Dedifferentiated amniotic fluid mesenchymal stem cell (primary cell): ENCODE measurements around the gene VEZF1.
A peak's percentile ranks its signal among the peaks of the same experiment; 100 is the strongest.

ENCODE experiments used
- DNase-seq: peaks from one replicate; pipeline ENCODE4 v3.0.0-alpha.2; 2016; ENCODE audit errors: extremely low spot score

VEZF1 gene

DNA sequence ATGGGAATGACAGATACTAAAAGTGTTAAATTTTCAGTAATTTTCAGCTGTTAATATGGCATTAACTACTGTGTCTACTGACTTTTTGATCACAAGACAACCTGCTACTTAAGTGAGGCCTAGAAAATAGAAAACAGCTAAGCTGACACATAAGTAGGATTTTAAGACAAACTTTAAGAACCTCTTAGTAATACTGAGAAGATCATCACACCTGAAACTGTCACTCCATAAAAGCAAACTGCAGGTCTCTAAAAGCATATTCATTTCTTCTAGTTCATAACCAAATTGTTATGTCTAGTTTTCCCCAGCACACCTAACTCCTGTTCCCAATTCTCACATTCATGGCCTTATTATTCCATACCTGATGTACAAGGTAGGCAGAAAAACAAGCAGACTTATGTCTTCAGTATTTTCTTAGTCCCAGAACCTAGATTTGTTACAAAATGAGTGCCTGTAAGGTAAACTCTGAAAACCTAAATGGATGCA is 11.0 kb upstream of the VEZF1 start:
- DNase-seq = no peak

DNA sequence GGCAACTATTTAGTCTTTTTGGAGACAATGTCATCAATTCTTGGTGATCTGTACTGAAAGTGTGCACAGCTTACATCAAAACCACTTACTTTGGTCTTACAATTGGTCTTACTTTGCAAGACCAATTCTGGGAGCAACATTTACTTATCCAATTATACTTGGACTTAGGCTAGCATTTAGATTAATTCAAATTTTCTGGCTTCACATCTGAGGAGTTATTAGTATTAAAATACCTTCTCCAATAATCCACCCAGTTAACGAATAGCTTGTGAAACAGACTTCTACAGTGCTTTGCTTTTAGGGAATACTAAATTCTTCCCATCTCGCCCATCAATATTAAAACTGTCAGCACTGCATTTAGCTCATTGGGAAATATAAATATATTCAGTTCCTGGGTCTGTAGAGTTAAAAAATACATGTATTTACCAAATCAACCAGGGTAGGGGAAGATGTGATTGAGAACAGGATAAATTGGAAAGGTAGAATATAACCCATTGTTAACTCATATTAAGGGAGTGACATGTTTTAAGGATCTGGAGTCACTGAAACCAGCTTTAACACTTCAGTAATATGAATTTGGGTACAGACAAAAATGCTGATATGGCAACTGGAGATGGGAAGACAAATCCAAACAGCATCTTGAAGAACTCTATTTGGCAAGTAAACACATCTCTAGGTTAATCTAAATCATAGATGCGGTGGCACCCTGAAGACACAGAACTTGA is 9.2 kb upstream of the VEZF1 start:
- DNase-seq = no peak

DNA sequence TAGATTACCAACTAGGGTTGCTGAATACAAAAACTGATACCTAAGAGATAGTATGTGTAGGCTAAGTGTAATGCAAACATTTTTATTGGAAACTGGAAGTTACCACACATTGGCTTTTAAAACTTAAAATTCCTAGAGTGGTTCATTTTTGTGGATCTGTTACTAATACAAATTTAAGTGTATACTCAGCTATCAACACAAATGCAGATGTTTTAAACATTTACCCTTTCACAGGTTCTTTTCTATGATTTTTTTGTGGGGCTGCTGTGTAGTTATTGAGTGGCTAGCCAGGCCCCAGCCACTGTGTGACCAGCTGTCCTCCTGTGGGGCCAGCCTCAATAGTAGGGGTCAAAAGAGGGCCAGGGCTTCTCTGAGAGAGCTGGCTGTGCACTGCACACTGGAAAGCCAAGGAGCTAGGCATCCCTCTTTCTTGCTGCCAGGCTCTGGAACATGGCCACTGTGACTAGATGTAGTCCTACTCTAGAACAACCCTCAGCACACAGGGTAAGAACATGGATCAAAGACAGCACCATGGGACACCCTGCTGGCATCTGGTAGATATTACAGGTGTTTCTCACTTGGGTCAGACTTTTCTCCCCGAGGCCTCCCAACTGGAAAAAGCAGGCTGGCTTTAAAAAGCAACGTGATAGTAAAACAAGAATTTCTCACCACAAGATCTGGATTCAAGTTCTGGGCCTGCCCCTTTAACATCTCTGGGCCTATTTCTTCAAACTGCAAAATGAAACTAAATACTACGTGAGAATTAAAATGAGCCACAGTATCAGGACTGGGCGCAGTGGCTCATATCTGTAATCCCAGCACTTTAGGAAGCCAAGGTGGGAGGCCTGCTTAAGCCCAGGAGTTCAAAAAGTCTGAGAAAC is 7.3 kb upstream of the VEZF1 start:
- DNase-seq = peak; percentile 82

DNA sequence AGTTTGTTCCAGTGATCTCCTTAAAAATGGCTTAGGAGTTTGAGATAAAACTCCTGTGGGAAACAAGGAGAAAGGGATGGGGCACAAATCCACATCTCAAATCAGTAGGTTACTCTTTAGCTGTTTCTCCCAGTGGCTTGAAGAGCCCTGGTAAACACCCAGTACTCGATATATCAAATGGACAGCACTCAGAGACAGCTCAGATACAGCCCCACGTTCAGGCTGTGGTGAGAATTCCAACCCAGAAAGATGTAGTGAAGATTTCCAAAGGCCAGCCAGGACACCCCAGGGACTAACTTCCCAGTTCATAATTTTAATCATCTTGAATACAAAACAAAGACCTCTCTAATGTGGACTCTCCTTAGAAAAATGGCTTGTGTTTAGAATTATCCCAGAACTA is 6.4 kb upstream of the VEZF1 start:
- no peak for DNase-seq

DNA sequence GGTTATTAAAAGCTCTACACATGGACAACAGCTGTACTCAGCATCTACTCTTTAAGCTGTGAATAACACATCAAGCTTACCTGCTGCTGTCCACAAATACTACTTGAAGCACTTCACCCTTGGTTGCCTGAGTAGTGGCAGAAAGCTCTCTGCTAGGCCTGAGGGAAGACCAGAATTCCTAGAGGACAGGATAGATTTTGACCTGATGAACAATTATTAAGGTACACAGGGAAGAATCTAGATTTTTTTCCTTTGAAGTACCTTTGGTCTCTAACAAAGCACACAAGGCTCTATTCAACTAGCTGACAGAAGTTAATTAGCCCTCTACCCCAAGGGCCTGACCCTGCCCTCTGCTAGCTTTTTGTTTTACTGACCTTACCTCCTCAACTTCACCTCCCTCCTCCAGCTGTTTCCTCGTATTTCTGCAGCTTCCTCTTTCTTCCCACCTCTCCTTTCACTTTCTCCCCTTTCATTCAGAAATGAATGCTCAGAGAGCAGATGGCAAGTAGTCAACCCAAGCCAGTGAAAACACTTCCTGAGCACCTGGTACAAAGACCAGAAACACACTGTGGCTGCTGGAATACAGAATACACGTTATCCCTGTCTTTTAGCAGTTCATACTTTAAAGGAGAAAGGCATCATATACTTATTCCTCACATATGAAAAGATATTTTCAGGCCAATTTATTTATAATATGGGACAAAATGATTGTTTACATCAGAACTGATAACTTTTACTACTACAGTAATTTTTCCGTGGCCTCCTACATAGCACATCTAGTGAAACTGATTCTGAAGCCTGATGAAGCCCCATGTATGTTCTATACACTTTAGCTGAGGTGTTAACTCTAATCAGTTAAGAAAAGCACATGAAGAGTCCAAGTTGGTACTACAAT is 5.7 kb upstream of the VEZF1 start:
- DNase-seq = no peak

DNA sequence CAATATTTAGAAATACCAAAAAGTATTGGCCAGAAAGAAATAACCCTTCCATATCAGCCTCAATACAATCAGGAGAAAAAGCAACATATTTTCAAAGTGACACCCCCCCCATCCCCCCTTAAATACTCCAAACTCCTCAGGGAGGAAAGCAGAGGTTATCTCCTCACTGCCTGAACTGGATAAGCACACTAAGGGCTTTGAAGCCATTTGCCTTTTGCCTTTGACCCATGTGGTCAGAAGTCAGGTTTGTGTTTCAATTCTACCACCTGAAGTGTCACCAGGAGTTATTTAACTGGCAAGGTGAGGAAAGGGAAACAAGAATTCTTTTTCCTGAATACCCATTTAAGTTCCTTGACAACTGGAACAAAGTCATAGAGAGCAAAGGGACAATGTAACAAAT is 3.5 kb upstream of the VEZF1 start:
- no peak for DNase-seq

DNA sequence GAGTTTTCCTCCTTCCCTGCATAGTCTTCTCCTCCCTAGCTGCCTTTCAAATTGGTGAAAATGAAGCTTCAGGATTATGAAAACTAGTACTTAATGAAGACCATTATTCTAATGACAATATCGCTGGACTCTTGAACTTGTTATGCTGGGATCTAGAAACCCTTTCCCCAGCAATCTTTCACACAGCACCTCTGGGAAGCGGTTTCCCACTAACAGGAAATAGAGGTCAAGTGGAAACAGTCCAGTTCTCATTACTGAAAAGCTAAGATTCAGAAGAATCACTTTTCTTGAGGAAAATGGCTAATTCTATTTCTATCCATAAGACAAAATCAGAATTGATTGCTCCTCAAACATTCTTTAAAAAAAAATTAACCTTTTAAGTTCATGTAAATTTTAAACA is 2.0 kb upstream of the VEZF1 start:
- no peak for DNase-seq

DNA sequence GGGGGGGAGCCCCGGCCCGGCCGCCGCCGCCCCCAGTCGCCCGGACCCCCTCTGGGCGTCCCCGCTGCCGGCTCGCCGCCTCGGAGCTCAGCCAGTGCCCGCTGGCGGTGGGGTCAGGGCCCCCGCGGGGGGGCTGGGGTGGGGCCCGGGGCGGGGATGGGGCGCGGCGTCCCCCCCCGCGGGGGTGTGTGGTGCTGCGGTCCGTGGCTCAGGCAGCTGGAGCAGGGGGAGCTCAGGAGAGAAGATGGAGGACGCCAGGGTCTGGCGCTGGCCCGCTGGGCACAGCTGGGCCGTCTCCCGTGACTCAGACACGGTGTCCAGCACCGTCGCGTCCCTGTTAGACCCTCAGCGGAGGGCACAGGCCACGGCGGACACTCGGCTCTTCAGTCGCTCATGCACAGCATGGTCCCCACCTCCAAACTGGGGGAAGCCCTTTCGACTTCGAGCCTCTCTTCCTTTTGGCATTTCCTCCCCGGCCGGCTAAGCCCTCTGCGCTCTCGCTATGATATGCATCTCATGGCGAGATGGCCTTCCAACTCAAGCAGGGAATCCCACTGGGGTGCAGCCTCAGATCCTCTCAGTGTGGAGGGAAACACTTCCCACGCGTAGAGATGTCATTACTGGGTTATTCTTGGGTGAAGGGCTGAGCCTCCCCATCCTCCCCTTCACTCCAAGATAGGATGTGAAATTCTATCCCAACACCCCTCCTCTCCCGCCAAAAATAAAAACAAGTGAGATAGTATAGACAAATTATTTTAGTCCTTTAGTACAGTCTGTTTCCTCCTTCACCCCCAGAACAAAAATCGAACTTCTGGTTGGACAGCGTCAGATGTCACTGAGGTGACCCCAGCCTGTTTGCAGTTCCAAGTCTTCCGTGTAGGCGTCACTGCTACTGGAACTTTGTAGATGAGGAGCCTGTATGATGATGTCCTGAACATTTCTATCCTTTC is 522 bp upstream of the VEZF1 start:
- peak; percentile 35 for DNase-seq

DNA sequence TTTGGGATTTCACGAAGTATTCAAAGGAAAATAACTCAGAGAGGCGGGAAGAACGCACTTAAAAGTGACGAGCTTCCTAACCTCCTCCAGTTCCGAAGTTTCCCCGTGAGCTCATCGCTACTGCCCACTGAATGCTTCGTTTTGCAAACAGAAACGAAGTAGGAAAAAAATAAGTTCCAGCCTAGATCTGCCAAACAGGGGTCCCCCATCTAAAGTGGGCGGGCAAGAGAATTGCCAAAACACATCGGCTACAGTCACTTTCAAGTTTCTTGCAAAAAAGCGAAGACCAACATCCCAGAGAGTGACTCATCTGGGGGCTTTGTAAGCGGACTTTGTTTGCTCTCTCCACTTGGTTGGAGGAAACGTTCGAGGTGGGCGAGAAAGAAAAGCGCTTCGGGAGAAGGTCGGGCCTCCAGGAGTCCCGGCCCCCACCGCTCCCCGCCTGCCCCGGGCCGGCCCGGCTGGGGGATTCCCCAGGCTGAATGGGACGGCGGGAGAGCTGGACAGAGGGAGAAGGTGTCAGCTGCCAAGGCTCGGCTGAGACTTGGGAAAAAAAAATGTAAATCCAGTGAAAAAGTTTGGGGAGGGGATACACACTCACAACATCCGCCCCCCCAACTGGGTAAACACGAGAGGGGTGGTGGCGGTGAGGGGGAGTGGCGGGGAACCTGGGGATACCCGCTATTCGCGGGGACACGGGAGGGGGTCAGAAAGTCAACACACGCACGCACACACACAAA is 1.0 kb downstream of the VEZF1 start:
- DNase-seq = peak; percentile 63

DNA sequence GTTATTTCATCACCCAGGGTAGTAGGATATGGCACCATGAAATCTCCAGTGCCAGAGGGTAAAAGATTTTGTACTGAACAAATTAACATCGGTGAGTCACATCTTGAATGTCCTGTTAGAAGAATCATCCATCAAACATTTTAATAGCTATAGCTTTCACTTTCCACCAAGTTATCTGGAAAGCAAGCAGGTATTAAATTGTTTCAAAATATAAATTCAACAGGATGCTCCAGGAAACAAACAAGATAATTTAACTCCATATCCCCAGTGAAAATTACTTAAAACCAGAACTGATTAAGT is 2.4 kb downstream of the VEZF1 start:
- peak; percentile 65 for DNase-seq

DNA sequence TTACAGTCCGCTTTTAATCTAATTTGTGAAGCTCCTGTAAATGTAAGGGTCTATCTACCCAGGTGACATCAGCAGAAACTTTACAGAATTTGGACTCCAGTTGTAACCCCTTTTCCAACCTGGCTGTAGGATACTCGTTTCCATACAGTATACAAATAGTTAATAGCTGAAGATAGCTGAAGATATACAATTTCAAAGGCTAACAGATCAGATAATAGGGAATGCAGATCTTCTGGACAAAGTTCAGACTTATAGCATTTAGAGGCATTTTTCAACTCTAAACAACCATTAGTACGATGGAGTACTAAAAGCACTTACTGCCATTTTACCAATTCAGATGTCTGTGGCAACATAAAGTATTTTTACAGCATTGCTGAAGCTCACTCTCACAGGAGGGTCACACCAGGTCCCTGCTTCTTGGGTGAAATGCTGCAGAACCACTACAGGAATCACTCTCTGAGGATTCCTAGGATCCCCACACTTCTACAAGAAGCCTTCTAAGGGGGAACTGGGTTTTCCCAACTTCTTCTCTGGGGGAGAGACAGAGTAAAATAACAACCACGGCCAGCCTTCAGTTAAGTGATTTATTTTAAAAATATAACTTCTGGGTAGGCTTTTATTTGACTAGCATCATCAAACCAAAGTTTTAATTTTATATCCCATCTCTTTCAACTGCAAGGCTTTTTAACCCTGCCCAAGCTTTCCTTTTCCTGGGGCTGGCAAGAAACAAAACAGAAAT is 2.9 kb downstream of the VEZF1 start:
- no peak for DNase-seq

DNA sequence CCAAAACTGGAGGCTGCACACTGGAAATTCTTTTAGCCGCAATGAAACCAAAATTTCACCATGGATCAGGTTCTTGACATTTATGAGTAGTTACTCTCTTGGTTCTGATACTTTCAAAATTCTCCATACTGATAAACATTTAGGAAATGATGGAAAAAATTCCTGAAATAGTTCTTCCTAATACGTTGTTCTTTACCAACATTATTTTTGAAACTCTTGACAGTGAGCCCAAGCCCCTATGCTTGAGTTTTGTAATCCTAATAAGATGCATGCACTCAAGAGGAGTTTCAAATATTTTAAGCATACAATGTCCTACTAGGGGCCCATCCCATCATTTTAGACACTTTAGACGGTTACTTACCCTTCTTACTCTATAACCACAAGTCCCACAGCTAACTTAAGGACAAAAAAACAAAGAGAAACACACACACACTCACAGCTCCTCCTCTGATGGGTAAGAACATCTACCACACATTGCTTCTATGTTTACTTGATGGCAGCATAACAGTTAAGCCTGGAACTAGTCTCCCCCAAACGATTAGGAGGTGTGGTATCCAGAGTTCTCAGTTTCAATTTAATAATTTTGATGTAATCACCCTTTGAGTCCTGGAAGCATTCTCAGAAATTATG is 3.7 kb downstream of the VEZF1 start:
- no peak for DNase-seq

DNA sequence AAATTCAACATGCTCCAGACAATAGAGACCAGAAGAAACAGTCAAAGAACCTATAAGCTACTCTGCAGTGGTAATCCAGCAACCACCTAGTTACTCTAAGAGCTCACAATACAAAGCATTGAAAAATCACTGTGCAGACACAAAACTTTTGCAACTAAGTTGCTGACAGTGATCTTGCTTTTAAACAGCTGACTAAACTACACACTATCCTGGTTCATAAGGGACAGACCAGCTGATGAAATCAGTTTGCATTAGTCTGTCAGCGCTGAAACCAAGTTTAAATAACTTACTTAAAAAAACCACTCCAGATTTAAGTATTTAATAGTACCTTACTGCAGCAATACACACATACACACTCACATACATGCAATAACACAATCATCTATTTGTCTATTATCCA is 4.6 kb downstream of the VEZF1 start:
- DNase-seq = no peak

DNA sequence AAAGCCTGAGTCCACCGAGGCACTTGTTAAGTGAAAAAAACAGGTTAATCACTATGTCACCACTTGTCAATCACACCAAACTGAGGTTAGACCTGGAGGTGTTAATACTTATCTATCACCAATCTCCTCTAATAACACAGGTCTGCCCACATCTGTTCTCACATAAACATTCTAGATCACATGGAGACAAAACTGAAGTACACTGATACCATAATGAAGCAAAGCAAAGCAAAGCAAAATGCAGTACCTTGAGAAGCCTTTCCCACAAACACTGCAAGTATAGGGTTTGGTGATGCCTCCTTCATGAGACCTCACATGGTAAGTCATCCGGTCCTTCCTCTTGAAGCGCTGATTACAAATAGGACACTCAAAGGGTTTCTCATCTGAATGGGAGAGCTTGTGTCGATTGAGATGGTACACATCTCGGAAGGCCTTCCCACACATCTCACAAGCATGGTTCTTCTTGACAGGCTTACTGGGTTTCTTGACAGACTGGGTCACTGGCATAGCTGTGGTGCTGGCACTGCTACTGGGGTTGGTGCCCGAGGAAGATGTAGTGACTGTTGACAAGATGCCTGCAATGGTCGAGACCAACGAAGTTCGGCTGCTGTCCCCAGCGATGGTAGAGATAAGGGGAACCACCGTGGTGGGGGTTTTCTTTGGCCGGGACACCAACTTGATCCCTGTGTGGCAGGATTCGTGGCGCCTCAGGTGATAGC is 5.4 kb downstream of the VEZF1 start:
- no peak for DNase-seq

DNA sequence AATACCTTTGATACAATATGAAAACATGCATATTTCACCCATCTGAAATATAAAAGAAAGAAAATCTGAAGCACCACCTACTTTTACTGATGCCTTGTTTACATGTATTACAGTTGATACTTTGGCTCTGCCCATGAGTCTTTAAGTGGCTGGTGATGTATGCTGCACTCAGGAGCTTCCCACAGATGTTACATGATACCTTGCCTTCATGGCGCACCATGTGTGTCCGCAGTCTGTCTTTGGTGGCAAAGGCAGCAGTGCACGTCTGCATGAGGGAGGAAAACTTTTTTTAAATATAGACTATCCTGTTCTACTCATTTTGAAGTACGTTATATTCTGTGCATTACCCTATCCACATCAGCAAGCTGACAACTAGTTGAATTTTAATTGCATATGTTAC is 7.5 kb downstream of the VEZF1 start:
- no peak for DNase-seq

DNA sequence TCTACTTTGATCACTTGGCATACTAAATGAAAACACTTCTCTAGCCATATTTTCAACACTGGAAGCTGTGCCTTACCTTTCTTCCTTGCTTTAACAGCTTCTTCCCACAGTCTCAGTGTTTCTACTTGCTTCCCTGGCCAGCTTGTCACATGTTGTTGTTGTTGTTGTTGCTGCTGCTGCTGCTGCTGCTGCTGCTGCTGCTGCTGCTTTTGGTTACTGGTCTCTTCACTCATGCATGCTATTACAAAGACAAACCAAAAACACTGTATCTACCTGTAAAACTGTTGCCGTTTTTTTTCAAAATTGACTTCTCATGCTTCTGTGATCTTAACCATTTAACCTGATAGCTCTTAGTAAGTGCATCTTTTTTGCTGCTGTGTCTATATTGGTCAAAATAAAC is 9.0 kb downstream of the VEZF1 start:
- no peak for DNase-seq

DNA sequence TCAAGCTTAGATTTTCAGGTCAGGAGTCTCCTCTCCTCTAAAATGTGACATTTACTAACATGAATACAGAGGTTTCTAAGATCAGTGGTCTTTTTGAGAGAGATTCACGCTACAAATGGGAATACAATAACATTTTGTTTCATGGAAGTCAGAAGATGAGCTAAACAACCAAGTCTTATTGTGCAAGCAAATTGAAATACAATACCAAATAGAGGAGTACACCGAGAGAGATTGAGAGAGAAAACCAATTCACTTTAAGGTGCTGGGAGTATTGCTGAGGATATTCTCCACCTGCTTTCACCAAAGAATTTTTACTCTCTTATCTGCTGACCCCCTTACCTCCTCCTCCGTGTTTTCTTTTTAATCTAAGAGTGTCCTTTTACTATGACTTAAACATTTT is 11.5 kb downstream of the VEZF1 start:
- no peak for DNase-seq

DNA sequence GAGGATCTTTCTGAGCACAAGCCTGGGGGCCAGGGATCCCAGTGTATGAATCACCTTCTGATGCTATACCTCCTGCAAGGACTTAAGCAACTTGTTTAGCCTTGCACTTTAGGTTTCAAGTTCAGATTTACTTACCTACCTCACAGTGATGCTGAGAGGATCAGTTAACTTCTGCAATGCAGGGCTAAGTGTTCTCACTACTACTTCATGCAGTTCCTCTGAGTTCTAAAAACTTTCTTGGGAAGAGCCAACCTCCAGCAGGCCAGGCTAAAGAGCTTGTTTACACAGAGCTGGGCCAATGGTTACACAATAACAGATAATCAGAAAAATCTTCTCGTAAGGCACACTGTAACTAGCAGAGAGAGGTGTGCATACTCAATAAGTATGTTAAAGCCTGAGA is 13.0 kb downstream of the VEZF1 start:
- no peak for DNase-seq
